Central memory CD8-positive, alpha-beta T cell (primary cell): ENCODE results near the gene TMEM183A.
A peak's percentile ranks its signal among the peaks of the same experiment; 100 is the strongest.
"Not testable (repeated sequence)": the region's sequence is repeated elsewhere in the genome, so short reads cannot be mapped to it uniquely, and the experiment has no call there.

Experiments used
- ATAC-seq: fragments of 150-1000 bp; cut with Tn5 transposase; replicated peaks from 2 replicates; pipeline ENCODE4 v1.10.0; 2022; ENCODE audit warnings: mild to moderate bottlenecking, moderate FRiP score, moderate number of reproducible peaks; ENCODE audit not compliant: poor library complexity, severe bottlenecking; ENCODE audit errors: extremely low read depth
- DNase-seq, 2 donors: peaks; one replicate each; pipeline ENCODE4 v3.0.0; 2021; ENCODE audit warnings: low spot score in 2 of 2
- H3K27ac Mint-ChIP-seq: one replicate; pipeline ENCODE4 v1.8.0; 2022; ENCODE audit warnings: low read depth, mild to moderate bottlenecking, moderate library complexity, mixed read lengths
- H3K27me3 Mint-ChIP-seq: one replicate; pipeline ENCODE4 v1.8.0; 2022; ENCODE audit warnings: mixed read lengths
- H3K36me3 Mint-ChIP-seq: one replicate; pipeline ENCODE4 v1.8.0; 2022; ENCODE audit warnings: mild to moderate bottlenecking, moderate library complexity, mixed read lengths; ENCODE audit not compliant: insufficient read depth
- H3K4me1 Mint-ChIP-seq: one replicate; pipeline ENCODE4 v1.8.0; 2022; ENCODE audit warnings: mixed read lengths
- H3K4me3 Mint-ChIP-seq: one replicate; pipeline ENCODE4 v1.8.0; 2022; ENCODE audit warnings: mild to moderate bottlenecking, moderate library complexity, mixed read lengths
- H3K9me3 Mint-ChIP-seq: one replicate; pipeline ENCODE4 v1.8.0; 2022; ENCODE audit warnings: mixed read lengths

Gene TMEM183A

DNA sequence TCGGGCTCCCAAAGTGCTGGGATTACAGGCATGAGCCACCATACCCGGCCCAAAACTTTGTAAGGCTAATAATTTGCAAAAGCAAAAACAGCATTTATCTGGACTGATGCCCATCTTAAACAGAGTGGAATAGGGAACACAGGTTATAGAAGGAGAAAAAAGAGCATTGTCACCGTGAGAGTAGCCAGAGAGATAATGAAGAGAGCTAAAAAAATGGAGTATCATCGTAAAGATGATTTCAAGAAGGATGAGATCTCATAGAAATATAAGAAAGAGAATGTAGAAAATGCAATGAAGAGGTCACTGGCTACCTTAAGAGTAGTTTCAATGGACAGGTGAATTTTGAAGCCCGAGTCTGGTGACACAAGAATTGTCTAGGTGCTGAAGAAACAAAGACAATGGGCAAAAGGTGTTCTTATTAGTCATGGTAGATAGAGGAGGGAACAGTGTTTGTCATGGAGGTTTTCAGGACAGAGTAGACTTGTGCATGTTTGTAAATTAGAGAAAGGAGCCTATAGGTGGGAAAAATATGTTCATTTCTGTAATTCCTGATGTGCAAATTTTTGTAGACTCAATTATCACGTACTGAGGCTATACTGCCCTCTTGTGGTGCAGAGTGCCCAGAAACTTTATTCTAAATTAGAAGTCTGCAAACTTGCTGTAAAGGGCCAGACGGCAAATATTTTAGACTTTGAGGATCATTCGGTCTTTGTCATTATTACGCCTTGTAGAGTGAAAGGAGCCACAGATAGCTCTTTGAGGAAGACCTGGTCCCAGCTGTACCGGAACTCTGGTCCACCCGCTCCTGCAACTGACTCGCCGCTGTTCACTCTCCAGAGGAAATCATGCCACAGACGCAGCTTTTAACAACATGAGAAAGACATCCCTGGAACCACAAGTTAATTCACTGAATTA, 8.1 kb upstream of the TMEM183A start:
- peak; percentile 40 to 52 for DNase-seq
- no peak overlapping the region for H3K27ac Mint-ChIP-seq
- H3K9me3 Mint-ChIP-seq = no peaks in the 10 kb centered on the region
- ATAC-seq = no peak
- peaks cover 10% of the 10 kb centered on the region for H3K4me1 Mint-ChIP-seq
- H3K27me3 Mint-ChIP-seq = peaks cover 53% of the 10 kb centered on the region
- H3K36me3 Mint-ChIP-seq = no peaks in the 10 kb centered on the region
- H3K4me3 Mint-ChIP-seq = no peak overlapping the region

- Mint-ChIP-seq H3K4me3 (no peak overlapping the region), H3K4me1 (peaks cover 10% of the 10 kb centered on the region), H3K27me3 (peaks cover 41% of the 10 kb centered on the region), H3K36me3 (peaks cover under 1% of the 10 kb centered on the region), H3K27ac (no peak overlapping the region), H3K9me3 (no peaks in the 10 kb centered on the region)
- DNase-seq (no peak), ATAC-seq (no peak)
These were observed 6.8 kb upstream of the TMEM183A start for GRCh38 chr1:203000217-203000944.

DNA sequence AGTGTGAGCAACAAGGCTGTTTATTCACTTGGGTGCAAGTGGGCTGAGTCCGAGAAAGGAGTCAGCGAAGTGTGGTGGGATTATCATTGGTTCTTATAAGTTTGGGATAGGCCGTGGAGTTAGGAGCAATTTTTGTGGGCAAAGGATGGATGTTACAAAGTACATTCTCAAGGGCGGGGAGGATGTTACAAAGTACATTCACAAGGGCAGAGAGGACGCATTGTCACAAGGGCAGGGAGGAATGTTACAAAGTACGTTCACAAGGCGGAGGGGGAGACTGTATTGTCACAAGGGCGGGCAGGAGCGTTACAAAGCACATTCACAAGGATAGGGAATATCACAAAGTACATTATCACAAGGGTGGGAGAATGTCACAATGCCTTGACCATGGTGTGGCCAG, 5.2 kb upstream of the TMEM183A start:
- no peaks in the 10 kb centered on the region for H3K9me3 Mint-ChIP-seq
- no peak overlapping the region for H3K4me3 Mint-ChIP-seq
- DNase-seq = no peak
- peaks cover 20% of the 10 kb centered on the region for H3K4me1 Mint-ChIP-seq
- H3K36me3 Mint-ChIP-seq = peaks cover 7% of the 10 kb centered on the region
- no peak for ATAC-seq
- peaks cover 25% of the 10 kb centered on the region for H3K27me3 Mint-ChIP-seq
- no peak overlapping the region for H3K27ac Mint-ChIP-seq

DNA sequence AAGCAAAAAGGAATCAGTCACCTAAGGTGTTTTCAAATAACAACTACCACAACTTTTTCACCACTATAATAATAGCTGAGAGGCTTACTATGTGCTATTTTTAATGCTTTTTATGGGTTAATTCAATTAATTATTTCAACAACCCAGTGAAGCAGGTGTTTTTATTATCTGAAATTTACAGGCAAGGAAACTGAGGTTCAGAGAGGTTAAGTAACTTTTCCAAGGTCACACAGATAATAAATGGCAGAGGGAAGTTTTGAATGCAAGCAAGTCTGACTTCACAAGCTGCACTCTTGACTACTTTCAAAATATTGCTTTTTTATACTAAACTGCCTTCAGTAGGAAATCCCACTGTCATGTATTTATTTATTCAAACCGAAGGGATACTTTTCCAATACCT, 4.2 kb upstream of the TMEM183A start:
- no peaks in the 10 kb centered on the region for H3K9me3 Mint-ChIP-seq
- H3K27me3 Mint-ChIP-seq = peaks cover 15% of the 10 kb centered on the region
- DNase-seq (no peak), ATAC-seq (no peak)
- no peak overlapping the region for H3K27ac Mint-ChIP-seq
- H3K36me3 Mint-ChIP-seq = peaks cover 15% of the 10 kb centered on the region
- no peak overlapping the region for H3K4me3 Mint-ChIP-seq
- peaks cover 28% of the 10 kb centered on the region for H3K4me1 Mint-ChIP-seq

- DNase-seq, H3K27me3 Mint-ChIP-seq, ATAC-seq, H3K9me3 Mint-ChIP-seq: not testable (repeated sequence)
- Mint-ChIP-seq H3K27ac (peak overlapping the region; percentile 92), H3K36me3 (peaks cover 29% of the 10 kb centered on the region), H3K4me3 (peak overlapping the region; percentile 83), H3K4me1 (peaks cover 28% of the 10 kb centered on the region)
These were observed 1.6 kb upstream of the TMEM183A start for GRCh38 chr1:203005395-203006142.

DNA sequence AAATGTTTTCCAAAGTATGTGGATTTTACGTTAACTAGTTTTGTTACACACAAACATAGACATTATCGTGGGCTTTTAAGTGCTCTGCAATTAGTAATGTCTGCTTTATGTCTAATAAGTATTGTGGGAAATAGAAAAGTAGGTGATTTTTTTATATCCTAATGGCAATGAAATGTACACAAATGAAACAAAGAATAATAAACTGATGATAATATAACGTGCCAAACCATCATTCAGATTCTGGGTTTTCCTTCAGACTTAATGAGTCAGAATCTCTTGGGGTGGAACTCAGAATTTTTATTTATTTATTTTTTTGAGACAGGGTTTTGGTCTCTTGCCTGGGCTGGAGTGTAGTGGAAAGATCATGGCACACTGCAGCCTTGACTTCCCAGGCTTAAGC, 2.0 kb downstream of the TMEM183A start:
- no peak for DNase-seq
- H3K4me3 Mint-ChIP-seq = peak overlapping the region; percentile 83
- ATAC-seq = no peak
- H3K36me3 Mint-ChIP-seq = peaks cover 59% of the 10 kb centered on the region
- no peak overlapping the region for H3K27ac Mint-ChIP-seq
- no peaks in the 10 kb centered on the region for H3K9me3 Mint-ChIP-seq
- peaks cover 39% of the 10 kb centered on the region for H3K4me1 Mint-ChIP-seq
- H3K27me3 Mint-ChIP-seq = no peaks in the 10 kb centered on the region

GRCh38 chr1:203011582-203011981, 4.4 kb downstream of the TMEM183A start:
- H3K9me3 Mint-ChIP-seq = no peaks in the 10 kb centered on the region
- DNase-seq = no peak
- no peak for ATAC-seq
- H3K4me1 Mint-ChIP-seq = peaks cover 38% of the 10 kb centered on the region
- no peak overlapping the region for H3K4me3 Mint-ChIP-seq
- no peak overlapping the region for H3K27ac Mint-ChIP-seq
- H3K27me3 Mint-ChIP-seq = no peaks in the 10 kb centered on the region
- H3K36me3 Mint-ChIP-seq = peaks cover 75% of the 10 kb centered on the region

DNA sequence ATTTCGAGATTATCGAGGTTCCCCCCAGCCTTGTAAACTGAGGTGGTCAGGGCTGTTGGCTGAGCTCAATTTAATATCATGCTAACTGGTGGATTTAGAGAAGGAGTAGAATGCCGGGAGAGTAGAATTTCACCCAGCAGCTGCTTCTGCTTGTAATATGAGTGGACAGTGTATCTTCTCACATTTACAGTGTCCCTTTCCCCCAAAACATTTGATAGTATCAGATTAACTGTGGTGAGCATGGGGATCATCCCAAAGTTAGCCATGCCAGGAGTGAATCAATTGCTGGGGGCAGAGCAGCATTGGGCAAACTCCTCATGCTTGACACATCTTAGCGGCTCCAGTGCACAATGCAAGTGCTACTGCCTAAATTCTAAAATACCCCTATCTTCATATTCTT, 9.9 kb downstream of the TMEM183A start:
- ATAC-seq (no peak), DNase-seq (no peak)
- no peaks in the 10 kb centered on the region for H3K9me3 Mint-ChIP-seq
- H3K27ac Mint-ChIP-seq = no peak overlapping the region
- peaks cover 88% of the 10 kb centered on the region for H3K36me3 Mint-ChIP-seq
- H3K4me1 Mint-ChIP-seq = peaks cover 16% of the 10 kb centered on the region
- H3K4me3 Mint-ChIP-seq = no peak overlapping the region
- no peaks in the 10 kb centered on the region for H3K27me3 Mint-ChIP-seq

DNA sequence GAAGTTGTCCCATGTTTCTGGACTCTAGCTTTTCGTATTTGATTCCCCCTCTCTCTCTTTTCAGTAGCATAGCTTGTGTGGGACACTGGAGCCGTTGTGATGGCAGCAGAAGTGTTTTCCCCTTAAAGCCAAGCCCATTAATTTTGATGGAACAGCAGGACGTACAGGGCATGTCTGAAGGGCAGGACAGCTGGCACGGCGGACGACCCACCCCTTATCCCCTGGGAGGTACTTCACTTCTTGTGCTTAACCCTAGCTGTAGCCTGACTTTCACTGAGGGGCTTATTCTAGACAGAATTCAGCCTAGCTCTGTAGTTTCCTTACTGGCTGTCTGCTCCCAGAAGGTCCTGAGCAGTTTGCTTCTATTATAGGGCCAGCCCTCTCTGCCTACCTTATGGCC, 10.5 kb downstream of the TMEM183A start:
- no peaks in the 10 kb centered on the region for H3K27me3 Mint-ChIP-seq
- no peaks in the 10 kb centered on the region for H3K9me3 Mint-ChIP-seq
- no peak overlapping the region for H3K27ac Mint-ChIP-seq
- H3K4me1 Mint-ChIP-seq = peaks cover 12% of the 10 kb centered on the region
- DNase-seq (no peak), ATAC-seq (no peak)
- H3K4me3 Mint-ChIP-seq = no peak overlapping the region
- H3K36me3 Mint-ChIP-seq = peaks cover 85% of the 10 kb centered on the region

- not testable (repeated sequence) for ATAC-seq, H3K27me3 Mint-ChIP-seq, H3K9me3 Mint-ChIP-seq, H3K4me1 Mint-ChIP-seq, DNase-seq, H3K4me3 Mint-ChIP-seq, H3K27ac Mint-ChIP-seq
- peaks cover 59% of the 10 kb centered on the region for H3K36me3 Mint-ChIP-seq
These were observed 15.7 kb downstream of the TMEM183A start for GRCh38 chr1:203022855-203023254.

DNA sequence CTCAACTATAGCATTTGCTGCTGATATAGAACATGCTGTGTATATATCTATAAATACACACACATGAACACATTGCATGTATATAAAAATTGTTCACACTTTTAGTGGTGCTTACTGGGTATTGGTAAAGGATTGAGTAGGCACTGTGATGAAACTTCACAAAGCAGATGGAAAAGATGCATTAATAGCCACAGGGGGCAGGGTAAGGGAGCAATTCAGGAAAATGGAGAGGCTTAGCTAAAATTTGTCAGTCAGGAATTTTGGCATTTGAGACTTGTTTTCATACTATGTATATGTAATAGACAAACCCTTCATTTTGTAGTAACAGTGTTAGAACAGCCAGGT, 18.5 kb downstream of the TMEM183A start:
- DNase-seq (no peak), ATAC-seq (no peak)
- Mint-ChIP-seq H3K36me3 (peaks cover 34% of the 10 kb centered on the region), H3K27me3 (no peaks in the 10 kb centered on the region), H3K27ac (peak overlapping the region; percentile 77), H3K4me3 (peak overlapping the region; percentile 60), H3K9me3 (peaks cover 7% of the 10 kb centered on the region), H3K4me1 (peaks cover 10% of the 10 kb centered on the region)

GRCh38 chr1:203026031-203026665, 19.0 kb downstream of the TMEM183A start, which contains the start of gene PPFIA4:
Gene PPFIA4, plus strand, starts transcription at chr1:203026491. Its CDS starts 12,518 bp downstream, at chr1:203039009.
- peak; percentile 91 for ATAC-seq
- Mint-ChIP-seq H3K27ac (peak within 1 kb of the TSS; percentile 77), H3K27me3 (no peaks in the 10 kb centered on the region), H3K4me3 (peak within 1 kb of the TSS; percentile 60), H3K36me3 (peaks cover 29% of the 10 kb centered on the region), H3K4me1 (peaks cover 10% of the 10 kb centered on the region), H3K9me3 (peaks cover 7% of the 10 kb centered on the region)
- peak; percentile 78 to 81 for DNase-seq
